ENCODE results near the gene ZNF574. TPM values are rescaled to one million over a fixed set of nuclear protein-coding genes. Genes with fewer than 3 reads are reported as not detected.

Gene ZNF574
- total and polyA plus RNA-seq, 2 donors, result 7.6 to 18.8 TPM

DNA sequence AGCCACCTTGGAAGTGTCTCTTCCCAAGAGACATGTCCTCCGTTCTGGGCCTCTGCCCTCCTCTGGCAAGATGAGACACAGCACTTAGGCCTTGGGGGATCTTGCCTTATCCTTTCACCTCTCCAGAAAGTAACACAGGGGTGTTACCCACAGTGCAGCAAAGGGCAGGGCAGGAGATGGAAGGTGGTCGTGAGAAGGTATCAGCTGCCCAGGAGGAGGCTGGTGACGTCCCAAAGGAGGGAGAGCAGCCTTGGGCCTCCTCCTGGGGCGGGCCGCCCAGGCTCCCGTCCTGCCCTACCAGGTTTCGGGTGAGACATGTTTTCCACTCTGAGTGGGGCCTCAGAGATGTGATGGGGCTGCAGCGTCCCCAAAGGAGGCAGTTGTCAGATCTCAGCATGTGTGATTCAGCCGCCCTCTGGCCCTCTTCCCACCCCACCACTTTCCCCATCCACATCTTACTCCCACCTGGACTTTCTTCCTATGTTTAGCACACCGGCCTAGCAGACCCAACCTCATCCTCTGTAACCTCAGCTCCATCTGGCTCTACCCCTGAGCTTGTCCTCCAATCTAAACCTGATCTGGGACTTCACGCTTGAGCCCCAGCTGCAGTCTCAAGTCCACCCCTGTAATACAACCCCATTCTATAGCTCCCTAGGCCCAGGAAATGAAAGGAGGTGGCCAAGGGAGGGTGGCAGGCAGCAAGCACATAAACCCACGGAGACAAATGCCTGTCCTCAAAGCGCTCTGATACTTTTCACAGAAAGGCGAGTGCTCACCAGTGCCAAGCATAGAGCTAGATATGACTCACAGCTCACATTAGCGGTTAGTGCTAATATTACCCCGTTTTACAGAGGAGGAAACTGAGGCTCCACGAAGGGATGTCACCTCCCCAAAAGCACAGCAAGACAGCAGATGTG is 47.0 kb downstream of the ZNF574 start:
- Histone ChIP-seq H3K36me3 (ENCODE audit: insufficient read depth) (no peaks in the 10 kb centered on the region), H3K4me3 (ENCODE audit: low read depth, low read length) (no peak overlapping the region), H3K27ac (ENCODE audit: low read depth) (no peak overlapping the region), H3K4me1 (ENCODE audit: insufficient read depth) (no peaks in the 10 kb centered on the region)
- WGBS, result 76% methylated on average over 17 of the region's 17 CpGs
- DNase-seq (ENCODE audit: extremely low spot score), result no peak

- 84% methylated on average over 1 of the region's 1 CpG for WGBS
- Histone ChIP-seq H3K27ac (ENCODE audit: low read depth) (no peak overlapping the region), H3K4me3 (ENCODE audit: low read depth, low read length) (no peak overlapping the region), H3K36me3 (ENCODE audit: insufficient read depth) (no peaks in the 10 kb centered on the region), H3K4me1 (ENCODE audit: insufficient read depth) (no peaks in the 10 kb centered on the region)
- no peak for DNase-seq (ENCODE audit: extremely low spot score)
Observed at GRCh38 chr19:42123765-42124164, 47.8 kb downstream of the ZNF574 start.

DNA sequence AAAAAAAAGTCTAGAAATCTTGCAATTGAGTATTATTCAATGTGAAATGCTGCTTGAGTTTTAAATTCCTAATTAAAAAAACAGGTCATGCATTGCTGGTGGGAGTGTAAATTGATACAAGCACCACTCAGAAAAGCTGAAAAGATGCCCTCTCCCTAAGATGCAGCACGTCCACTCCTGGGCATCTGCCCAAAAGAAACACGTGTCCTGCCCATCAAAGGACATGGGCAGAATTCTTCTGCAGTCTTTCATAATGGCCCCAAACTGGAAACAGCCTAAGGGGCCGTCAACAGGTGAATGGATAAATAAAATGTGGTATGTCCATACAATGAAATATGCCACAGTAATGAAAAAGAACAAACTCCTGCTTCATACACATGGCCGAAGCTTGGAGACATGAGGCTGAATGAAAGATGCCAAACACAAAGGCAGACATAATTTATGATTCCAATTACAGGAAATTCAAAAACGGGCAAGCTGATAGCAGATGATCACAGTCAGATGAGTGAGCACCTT is 48.5 kb downstream of the ZNF574 start:
- no peak overlapping the region for H3K4me3 ChIP-seq (ENCODE audit: low read depth, low read length)
- DNase-seq (ENCODE audit: extremely low spot score), result no peak
- no peaks in the 10 kb centered on the region for H3K4me1 ChIP-seq (ENCODE audit: insufficient read depth)
- H3K27ac ChIP-seq (ENCODE audit: low read depth), result no peak overlapping the region
- no peaks in the 10 kb centered on the region for H3K36me3 ChIP-seq (ENCODE audit: insufficient read depth)
- WGBS, result 79% methylated on average over 5 of the region's 5 CpGs

DNA sequence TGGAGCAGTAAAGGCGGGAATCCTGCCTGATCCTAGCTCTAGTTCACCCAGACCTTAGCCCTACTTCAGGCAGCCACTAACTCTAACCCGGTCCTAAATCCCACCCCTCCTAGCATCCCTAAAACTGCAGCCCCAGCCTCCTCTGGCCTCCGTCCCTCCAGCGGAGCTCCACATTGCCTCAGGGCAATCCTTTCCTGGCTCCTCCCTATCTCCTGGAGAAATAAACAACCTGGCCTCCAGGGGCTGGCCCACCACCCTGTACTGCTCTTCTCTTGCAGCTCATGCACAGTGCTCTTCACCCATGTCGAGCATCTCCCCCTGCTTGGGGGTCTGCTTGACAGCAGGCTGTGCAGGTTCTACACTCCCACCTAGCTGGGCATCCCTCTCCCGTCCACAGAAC is 49.6 kb downstream of the ZNF574 start:
- Histone ChIP-seq H3K4me1 (ENCODE audit: insufficient read depth) (no peaks in the 10 kb centered on the region), H3K27ac (ENCODE audit: low read depth) (no peak overlapping the region), H3K36me3 (ENCODE audit: insufficient read depth) (no peaks in the 10 kb centered on the region), H3K4me3 (ENCODE audit: low read depth, low read length) (no peak overlapping the region)
- WGBS, result 50% methylated on average over 6 of the region's 6 CpGs
- no peak for DNase-seq (ENCODE audit: extremely low spot score)

DNA sequence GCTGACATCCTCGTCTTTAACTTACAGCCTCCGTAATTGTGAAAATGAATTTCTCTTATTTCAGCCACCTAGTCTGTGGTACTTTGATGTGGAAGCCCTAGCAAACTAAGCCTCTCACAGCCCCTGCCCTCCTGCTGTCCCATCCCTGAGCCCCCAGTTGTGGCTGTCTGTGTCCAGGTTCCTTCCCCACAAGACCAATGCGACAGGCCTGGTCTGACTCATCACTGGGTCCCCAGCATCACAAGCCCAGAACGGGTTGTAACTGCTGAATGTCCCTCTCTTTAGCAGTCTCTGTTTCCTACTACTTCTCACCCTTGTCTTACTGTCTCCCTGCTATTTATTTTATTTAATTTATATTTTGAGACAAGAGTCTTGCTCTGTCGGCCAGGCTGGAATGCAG is 50.6 kb downstream of the ZNF574 start:
- WGBS, result 72% methylated on average over 5 of the region's 5 CpGs
- no peaks in the 10 kb centered on the region for H3K36me3 ChIP-seq (ENCODE audit: insufficient read depth)
- no peak for DNase-seq (ENCODE audit: extremely low spot score)
- no peaks in the 10 kb centered on the region for H3K4me1 ChIP-seq (ENCODE audit: insufficient read depth)
- no peak overlapping the region for H3K4me3 ChIP-seq (ENCODE audit: low read depth, low read length)
- H3K27ac ChIP-seq (ENCODE audit: low read depth), result no peak overlapping the region

GRCh38 chr19:42129399-42130253 is 53.7 kb downstream of the ZNF574 start:
- DNase-seq (ENCODE audit: extremely low spot score), result no peak
- H3K4me3 ChIP-seq (ENCODE audit: low read depth, low read length), result no peak overlapping the region
- WGBS, result 35% methylated on average over 20 of the region's 20 CpGs
- no peak overlapping the region for H3K27ac ChIP-seq (ENCODE audit: low read depth)
- no peaks in the 10 kb centered on the region for H3K4me1 ChIP-seq (ENCODE audit: insufficient read depth)
- H3K36me3 ChIP-seq (ENCODE audit: insufficient read depth), result no peaks in the 10 kb centered on the region

GRCh38 chr19:42130254-42130573 is 54.2 kb downstream of the ZNF574 start:
- DNase-seq (ENCODE audit: extremely low spot score), result no peak
- Histone ChIP-seq H3K36me3 (ENCODE audit: insufficient read depth) (no peaks in the 10 kb centered on the region), H3K4me3 (ENCODE audit: low read depth, low read length) (no peak overlapping the region), H3K4me1 (ENCODE audit: insufficient read depth) (no peaks in the 10 kb centered on the region), H3K27ac (ENCODE audit: low read depth) (no peak overlapping the region)

Other genes with a start within 250 kb of the ZNF574 start
- gene LYPD4, start 231.5 kb upstream of the ZNF574 start, total RNA-seq, result not detected
- not detected for gene LYPD4, start 231.5 kb upstream of the ZNF574 start, polyA plus RNA-seq
- gene DMRTC2, start 231.1 kb upstream of the ZNF574 start, total RNA-seq, result not detected
- not detected for gene DMRTC2, start 231.1 kb upstream of the ZNF574 start, polyA plus RNA-seq
- gene RPS19, start 215.9 kb upstream of the ZNF574 start, total RNA-seq, result 377 TPM
- gene RPS19, start 215.9 kb upstream of the ZNF574 start, polyA plus RNA-seq, result 1,600 TPM
- gene CD79A, start 198.9 kb upstream of the ZNF574 start, total RNA-seq, result 0.37 TPM
- gene CD79A, start 198.9 kb upstream of the ZNF574 start, polyA plus RNA-seq, result 0.80 TPM
- 20.1 TPM for gene ARHGEF1, start 193.0 kb upstream of the ZNF574 start, total RNA-seq
- gene ARHGEF1, start 193.0 kb upstream of the ZNF574 start, polyA plus RNA-seq, result 59.2 TPM
- not detected for gene ERFL, start 147.7 kb upstream of the ZNF574 start, total RNA-seq
- 0.19 TPM for gene ERFL, start 147.7 kb upstream of the ZNF574 start, polyA plus RNA-seq
- gene RABAC1, start 116.8 kb upstream of the ZNF574 start, total RNA-seq, result 89.0 TPM
- gene RABAC1, start 116.8 kb upstream of the ZNF574 start, polyA plus RNA-seq, result 339 TPM
- gene ATP1A3, start 81.9 kb upstream of the ZNF574 start, total RNA-seq, result 0.37 TPM
- 0.77 TPM for gene ATP1A3, start 81.9 kb upstream of the ZNF574 start, polyA plus RNA-seq
- 2.5 TPM for gene GRIK5, start 6.0 kb upstream of the ZNF574 start, total RNA-seq
- 8.6 TPM for gene GRIK5, start 6.0 kb upstream of the ZNF574 start, polyA plus RNA-seq
- gene POU2F2, start 56.3 kb downstream of the ZNF574 start, total RNA-seq, result 0.95 TPM
- 4.4 TPM for gene POU2F2, start 56.3 kb downstream of the ZNF574 start, polyA plus RNA-seq
- 15.5 TPM for gene DEDD2, start 141.5 kb downstream of the ZNF574 start, total RNA-seq
- gene DEDD2, start 141.5 kb downstream of the ZNF574 start, polyA plus RNA-seq, result 29.5 TPM
- 7.0 TPM for gene ZNF526, start 144.1 kb downstream of the ZNF574 start, total RNA-seq
- gene ZNF526, start 144.1 kb downstream of the ZNF574 start, polyA plus RNA-seq, result 6.0 TPM
- gene GSK3A, start 166.4 kb downstream of the ZNF574 start, total RNA-seq, result 8.4 TPM
- gene GSK3A, start 166.4 kb downstream of the ZNF574 start, polyA plus RNA-seq, result 56.9 TPM
- 17.9 TPM for gene ERF, start 179.0 kb downstream of the ZNF574 start, total RNA-seq
- gene ERF, start 179.0 kb downstream of the ZNF574 start, polyA plus RNA-seq, result 50.9 TPM
- 14.0 TPM for gene CIC, start 193.1 kb downstream of the ZNF574 start, total RNA-seq
- gene CIC, start 193.1 kb downstream of the ZNF574 start, polyA plus RNA-seq, result 59.5 TPM
- not detected for gene PRR19, start 226.0 kb downstream of the ZNF574 start, total RNA-seq
- 1.0 TPM for gene PRR19, start 226.0 kb downstream of the ZNF574 start, polyA plus RNA-seq
- gene PAFAH1B3, start 226.5 kb downstream of the ZNF574 start, total RNA-seq, result 15.9 TPM
- gene PAFAH1B3, start 226.5 kb downstream of the ZNF574 start, polyA plus RNA-seq, result 20.9 TPM
- gene TMEM145, start 237.1 kb downstream of the ZNF574 start, total RNA-seq, result not detected
- gene TMEM145, start 237.1 kb downstream of the ZNF574 start, polyA plus RNA-seq, result 0.94 TPM
- 14.7 TPM for gene MEGF8, start 249.5 kb downstream of the ZNF574 start, total RNA-seq
- 19.8 TPM for gene MEGF8, start 249.5 kb downstream of the ZNF574 start, polyA plus RNA-seq